Activated CD4-positive, alpha-beta T cell treated with anti-CD3 and anti-CD28 coated beads, Interleukin-2, Interleukin-6, amounts not matched to agents 100 ng/mL and 50 ng/mL, durations not matched to agents 16 hours and 8 hours (primary cell): ENCODE results near the gene FAM120B.
"Not testable (repeated sequence)": the region's sequence is repeated elsewhere in the genome, so short reads cannot be mapped to it uniquely, and the experiment has no call there.

Experiments used
- DNase-seq: peaks from one replicate; pipeline ENCODE4 v3.0.0-alpha.2; 2020

Gene FAM120B

DNA sequence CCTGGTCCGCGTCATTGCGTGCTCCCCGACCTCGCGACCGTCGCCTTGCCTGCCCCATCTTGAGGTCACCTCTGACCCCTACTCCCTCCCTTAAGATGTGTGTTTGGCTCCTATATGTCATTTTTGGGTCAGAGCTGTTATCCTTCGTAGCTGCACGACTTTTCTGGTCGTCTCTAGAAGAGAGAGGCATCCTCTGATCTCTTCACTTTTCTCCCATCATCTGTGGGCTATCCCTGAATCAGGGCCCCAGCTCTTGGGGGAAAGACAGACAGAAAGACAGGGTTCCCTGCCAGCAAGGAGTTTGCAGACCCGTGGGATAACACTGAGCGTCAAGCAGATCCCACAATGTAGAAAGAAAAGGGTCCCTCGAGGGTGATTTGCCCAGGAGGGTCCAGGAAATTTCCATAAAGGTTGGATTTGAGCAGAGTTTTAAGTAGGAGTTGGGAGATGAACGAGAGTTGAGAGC is 555 bp downstream of the FAM120B start:
- DNase-seq: no peak

DNA sequence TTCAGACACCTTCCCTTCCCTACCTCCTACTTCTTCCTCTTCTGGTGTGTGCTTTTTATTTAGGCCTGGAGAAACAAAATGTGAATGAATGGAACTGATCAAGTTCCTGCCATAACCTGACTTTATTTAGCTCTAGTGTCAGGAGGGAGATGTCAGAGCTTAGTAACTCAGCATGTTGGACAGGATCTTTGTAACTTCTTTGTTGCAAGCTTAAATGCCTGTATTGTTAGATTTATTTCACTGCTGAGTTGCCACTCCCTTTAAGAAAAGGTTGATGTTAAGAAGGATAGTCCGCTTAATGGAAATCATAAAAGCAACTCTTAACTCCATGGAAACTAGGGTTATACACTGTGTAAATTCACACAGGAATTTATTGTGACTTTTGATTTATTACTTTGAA is 2.2 kb downstream of the FAM120B start:
- no peak for DNase-seq

DNA sequence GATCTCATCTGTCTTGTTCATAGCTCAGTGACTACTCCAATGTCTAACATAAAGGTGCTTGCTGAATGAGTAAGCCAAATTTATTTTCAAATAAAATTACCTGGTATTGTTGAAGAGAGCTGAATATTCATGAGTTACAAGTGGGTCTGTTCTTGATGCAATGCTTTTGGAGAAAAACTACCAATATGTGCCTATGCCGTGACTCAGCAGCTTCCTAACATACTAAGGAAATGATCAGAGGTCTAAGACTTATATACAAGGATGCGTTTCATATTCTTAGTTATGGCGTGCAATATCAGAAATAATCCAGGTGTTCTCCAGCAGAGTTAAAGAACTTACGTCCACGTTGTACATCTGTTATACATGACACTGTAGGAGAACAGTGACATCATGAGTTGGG is 5.1 kb downstream of the FAM120B start:
- no peak for DNase-seq

DNA sequence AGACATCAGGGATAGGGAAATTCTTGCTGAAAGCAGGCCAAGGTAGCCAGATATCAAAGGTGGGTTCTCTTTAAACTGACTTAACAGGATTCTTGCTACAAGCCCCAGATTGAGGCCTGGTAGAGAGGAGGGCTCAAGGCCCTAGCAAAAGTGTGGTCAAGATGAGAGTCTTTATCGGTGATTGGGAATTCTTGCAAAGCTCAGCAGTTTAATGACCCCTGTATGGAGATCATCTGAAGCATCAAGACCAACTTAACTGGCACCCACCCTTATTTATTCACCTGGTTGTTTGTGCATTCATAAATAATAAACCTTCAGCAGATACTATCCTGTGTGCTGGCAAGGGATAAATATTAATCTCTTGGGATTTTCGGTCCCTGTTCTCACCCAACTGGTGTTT is 6.3 kb downstream of the FAM120B start:
- DNase-seq: no peak

- DNase-seq: no peak
Measured at GRCh38 chr6:170313716-170314295, 7.2 kb downstream of the FAM120B start.

GRCh38 chr6:170314983-170315382 is 8.4 kb downstream of the FAM120B start:
- no peak for DNase-seq

DNA sequence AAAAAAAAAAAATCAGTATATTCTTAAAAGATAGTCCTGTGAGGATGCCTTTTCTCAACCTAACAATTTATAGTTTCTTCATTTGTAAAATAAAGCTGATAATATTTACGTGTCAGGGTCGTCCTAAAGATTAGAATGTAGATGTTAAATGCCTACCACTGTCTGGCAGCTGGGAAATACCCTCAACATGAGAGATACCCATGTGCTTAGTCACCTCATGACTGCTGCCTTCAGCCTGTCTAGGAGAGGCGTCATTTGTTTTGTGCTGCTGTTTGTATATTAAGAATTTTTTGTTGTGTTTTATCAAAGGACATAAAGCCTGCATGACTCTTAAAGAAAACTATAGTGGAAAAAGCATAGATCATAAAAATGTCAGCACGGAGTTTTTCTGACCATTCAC is 9.5 kb downstream of the FAM120B start:
- DNase-seq: peak; percentile 15

- no peak for DNase-seq
Measured at GRCh38 chr6:170317076-170317475, 10.5 kb downstream of the FAM120B start.

DNA sequence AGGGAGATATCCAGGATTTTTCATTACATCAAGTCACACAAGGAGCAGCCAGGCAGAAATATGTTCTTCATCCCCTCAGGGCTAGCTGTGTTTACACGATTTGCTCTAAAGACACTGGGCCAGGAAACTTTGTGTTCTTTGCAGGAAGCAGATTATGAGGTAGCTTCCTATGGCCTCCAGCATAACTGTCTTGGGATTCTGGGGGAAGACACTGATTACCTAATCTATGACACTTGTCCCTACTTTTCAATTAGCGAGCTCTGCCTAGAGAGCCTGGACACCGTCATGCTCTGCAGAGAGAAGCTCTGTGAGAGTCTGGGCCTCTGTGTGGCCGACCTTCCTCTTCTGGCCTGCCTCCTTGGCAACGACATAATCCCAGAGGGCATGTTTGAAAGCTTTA is 11.2 kb downstream of the FAM120B start:
- DNase-seq: no peak

GRCh38 chr6:170329321-170329720 is 22.8 kb downstream of the FAM120B start:
- no peak for DNase-seq

DNA sequence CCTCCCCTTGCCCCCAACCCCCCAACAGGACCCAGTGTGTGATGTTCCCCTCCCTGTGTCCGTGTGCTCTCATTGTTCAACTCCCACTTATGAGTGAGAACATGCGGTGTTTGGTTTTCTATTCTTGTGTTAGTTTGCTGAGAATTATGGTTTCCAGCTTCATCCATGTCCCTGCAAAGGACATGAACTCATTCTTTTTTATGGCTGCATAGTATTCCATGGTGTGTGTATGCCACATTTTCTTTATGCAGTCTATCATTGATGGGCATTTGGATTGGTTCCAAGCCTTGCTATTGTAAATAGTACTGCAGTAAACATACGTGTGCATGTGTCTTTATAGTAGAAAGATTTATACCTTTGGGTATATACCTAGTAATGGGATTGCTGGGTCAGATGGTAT is 28.6 kb downstream of the FAM120B start:
- not testable (repeated sequence) for DNase-seq

- DNase-seq: peak; percentile 56
Measured at GRCh38 chr6:170344631-170345576, 38.3 kb downstream of the FAM120B start.

DNA sequence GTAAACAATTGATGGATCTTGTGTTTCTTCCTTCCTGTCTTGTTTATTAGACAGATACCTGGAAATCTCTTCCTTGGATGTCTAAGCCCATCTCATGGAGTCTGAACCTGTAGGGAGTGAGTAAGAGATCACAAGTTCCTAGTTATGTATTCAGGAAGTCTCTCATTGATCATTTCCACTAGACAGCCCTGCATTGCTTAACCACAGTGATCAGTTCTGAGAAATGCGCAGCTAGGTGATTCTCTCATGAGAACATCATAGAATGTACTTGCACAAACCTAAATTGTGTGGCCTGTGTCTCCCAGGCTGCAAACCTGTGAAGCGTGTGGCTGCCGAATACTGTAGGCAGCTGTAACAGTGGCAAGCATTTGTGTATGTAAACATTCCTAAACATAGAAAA is 39.1 kb downstream of the FAM120B start:
- peak; percentile 81 for DNase-seq

DNA sequence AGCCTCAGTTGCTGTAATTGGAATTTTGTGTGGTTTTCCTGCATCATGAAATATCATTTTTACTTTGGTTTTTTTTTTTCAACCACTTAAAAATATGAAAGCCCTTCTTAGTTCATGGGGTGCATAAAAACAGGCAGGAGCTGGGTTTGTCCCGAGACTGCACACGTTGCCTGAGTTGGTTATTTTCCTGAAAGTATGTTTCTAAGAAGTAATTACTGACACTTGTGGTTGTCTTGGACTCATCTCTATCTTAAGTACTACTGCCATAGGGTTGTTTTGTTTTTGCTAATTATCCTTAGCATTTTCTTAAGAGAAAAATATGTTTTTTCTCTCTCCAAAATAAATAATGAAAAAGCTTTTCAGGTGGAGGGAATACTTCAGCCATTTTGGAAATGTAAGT is 40.1 kb downstream of the FAM120B start:
- peak; percentile 50 for DNase-seq

DNA sequence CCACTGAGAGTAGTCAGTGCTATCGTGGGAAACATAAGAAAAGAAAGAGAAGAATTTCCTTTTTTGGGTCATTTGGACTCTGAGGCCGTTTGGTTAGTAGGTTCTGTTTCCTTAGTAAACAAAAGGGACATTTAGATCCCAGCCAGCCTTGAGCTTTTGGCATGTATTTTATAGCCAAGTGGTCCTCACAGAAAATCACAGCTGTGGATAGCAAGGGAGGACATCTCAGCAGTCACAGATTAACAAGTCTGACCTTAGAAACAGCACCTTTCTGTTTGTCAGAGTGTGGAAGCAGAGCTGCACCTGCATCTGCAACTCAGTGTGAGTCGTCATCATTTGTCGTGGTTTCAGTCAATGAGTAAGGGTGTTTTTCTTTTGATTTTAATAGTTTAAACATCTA is 40.5 kb downstream of the FAM120B start:
- DNase-seq: peak; percentile 58

GRCh38 chr6:170347975-170348374 is 41.4 kb downstream of the FAM120B start:
- no peak for DNase-seq

DNA sequence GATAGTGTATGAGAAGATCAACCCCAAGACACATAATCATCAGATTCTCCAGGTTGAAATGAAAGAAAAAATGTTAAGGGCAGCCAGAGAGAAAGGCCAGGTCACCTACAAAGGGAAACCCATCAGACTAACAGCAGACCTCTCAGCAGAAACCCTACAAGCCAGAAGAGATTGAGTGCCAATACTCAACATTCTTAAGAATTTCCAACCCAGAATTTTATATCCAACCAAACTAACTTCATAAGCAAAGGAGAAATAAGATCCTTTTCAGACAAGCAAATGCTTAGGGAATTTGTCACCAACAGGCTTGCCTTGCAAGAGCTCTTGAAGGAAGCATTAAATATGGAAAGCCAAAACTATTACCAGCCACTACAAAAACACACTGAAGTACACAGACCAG is 44.9 kb downstream of the FAM120B start:
- DNase-seq: not testable (repeated sequence)

- DNase-seq: not testable (repeated sequence)
Measured at GRCh38 chr6:170355190-170355589, 48.6 kb downstream of the FAM120B start.

GRCh38 chr6:170355661-170356060 is 49.1 kb downstream of the FAM120B start:
- no peak for DNase-seq

- no peak for DNase-seq
Measured at GRCh38 chr6:170357812-170358211, 51.3 kb downstream of the FAM120B start.

DNA sequence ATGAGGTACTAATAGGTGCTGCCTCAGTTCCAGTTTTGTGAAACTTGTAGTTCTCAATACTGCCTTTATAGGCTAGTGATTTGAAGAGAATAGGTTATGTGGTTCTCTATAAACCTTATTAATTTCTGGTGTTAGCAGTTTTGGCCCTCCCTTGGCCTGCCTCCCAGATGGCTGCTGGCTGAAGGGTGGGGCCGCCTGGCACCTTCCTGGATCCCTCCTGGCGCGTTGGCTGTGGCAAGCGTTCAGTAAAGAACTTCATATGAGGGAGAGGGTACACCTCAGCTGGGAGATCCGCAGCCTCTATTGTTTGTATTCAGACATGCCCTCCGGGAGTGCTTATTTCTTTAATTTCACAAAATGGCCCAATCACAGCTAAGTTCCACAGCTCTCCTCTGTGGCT is 51.9 kb downstream of the FAM120B start:
- DNase-seq: no peak

DNA sequence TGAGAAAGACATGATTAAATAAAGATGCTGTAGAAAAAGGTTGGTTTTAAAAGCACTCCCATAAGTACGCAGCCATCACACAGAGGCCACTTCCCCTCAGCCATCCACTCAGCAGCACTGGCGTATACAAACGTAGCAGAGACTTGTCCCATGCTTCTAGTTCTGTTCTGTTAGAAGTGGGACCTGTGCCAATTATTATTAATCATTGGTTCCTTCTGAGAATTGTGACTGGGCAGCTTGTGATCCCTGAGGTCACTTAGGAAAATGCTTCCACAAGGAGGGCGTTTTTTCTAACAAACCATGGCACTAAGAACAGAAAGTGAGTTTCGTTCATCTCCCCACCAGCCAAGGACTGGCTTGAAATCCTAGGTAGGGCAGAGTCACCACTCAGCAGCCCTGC is 53.9 kb downstream of the FAM120B start:
- DNase-seq: no peak

- DNase-seq: no peak
Measured at GRCh38 chr6:170361335-170361734, 54.8 kb downstream of the FAM120B start.

DNA sequence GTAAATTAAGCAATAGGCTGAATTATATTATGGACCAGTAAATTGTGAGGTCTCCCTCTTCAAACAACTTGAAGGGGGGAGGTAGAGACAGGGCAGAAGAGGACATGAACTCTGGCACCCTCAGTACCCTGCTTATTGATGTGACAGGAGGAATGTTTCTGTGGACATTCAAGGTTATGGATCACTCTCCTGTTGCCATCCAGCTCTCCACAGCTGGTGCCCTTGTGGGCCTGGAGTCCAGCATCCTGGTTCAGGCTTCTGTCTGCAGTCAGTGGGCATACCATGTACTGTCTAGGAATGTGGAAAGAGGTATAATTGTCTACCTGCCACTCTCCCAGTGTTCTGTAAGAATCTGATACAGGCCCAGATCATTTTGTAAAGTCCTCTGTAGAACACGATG is 55.6 kb downstream of the FAM120B start:
- no peak for DNase-seq
